Esophagus muscularis mucosa (tissue), 4 donors: ENCODE data around the gene GREM1. TPM values are rescaled to one million over a fixed set of nuclear protein-coding genes. Genes with fewer than 3 reads are reported as not detected.

Experiments used
- DNase-seq: peaks from one replicate; pipeline ENCODE4 v3.0.0-alpha.2; 2017; ENCODE audit errors: extremely low spot score
- H3K27ac ChIP-seq, 4 donors: fragments of 200-600 bp; sonication (generic); replicated peaks in 1 of 4; 1 replicate in 3 of 4; 2 replicates in 1 of 4; pipeline ENCODE4 v1.5.1; 2016 to 2019; ENCODE audit warnings: mild to moderate bottlenecking in 1 of 4
- H3K27me3 ChIP-seq, 4 donors: fragments of 200-600 bp; sonication (generic); one replicate each; pipeline versions ENCODE4 v1.5.1 to v1.6.0; 2016 to 2019
- H3K36me3 ChIP-seq, 4 donors: fragments of 200-600 bp; sonication (generic); one replicate each; pipeline ENCODE4 v1.5.1; 2016 to 2019
- H3K4me1 ChIP-seq, 4 donors: fragments of 200-600 bp; sonication (generic); one replicate each; pipeline ENCODE4 v1.5.1; 2016 to 2019
- H3K4me3 ChIP-seq, 4 donors: fragments of 200-600 bp; sonication (generic); 1 replicate in 2 of 4; 2 replicates in 2 of 4; pipeline ENCODE4 v1.5.1; 2016 to 2019; ENCODE audit warnings: mild to moderate bottlenecking in 4 of 4, moderate library complexity in 1 of 4
- H3K9me3 ChIP-seq, 4 donors: fragments of 200-600 bp; sonication (generic); 1 replicate in 3 of 4; 2 replicates in 1 of 4; pipeline ENCODE4 v1.5.1; 2016 to 2019
- EP300 ChIP-seq: sonication (generic); formaldehyde crosslinking; IDR thresholded peaks from one replicate; pipeline ENCODE4 v1.6.1; 2017; ENCODE audit warnings: antibody characterized with exemption
- POLR2A ChIP-seq: fragments of 450-650 bp; IDR thresholded peaks from one replicate; pipeline ENCODE4 v1.6.1; 2017; ENCODE audit warnings: antibody characterized with exemption, moderate library complexity, mild to moderate bottlenecking, low read depth
- POLR2AphosphoS5 ChIP-seq, 2 donors: sonication (generic); formaldehyde crosslinking; IDR thresholded peaks; one replicate each; pipeline ENCODE4 v1.6.1; 2017; ENCODE audit warnings: antibody characterized with exemption in 2 of 2
- WGBS: methylation state at CpG from one replicate; pipeline ENCODE4 v1.1.5; 2018; 5-methylcytosine and 5-hydroxymethylcytosine counted together
- intact Hi-C: fragments of 100-400 bp; cut with DNase I; formaldehyde crosslinking; loops from one replicate; pipeline ENCODE4 v1.15.1; 2023
- total RNA-seq, 4 donors: library from RNA; depleted of rRNA; stranded (reverse); fragments of >200 nt; gene quantifications; one replicate each; pipeline versions ENCODE4 v1.1.0 to v1.2.1, GENCODE V29; 2016
- TF ChIP-seq, protein P1 (sequence below), 3 experiments: fragments of 200-600 bp in 2 of 3; fragments of 450-650 bp in 1 of 3; sonication (generic) in 2 of 3; IDR thresholded peaks; one replicate each; pipeline ENCODE4 v1.5.1; 2017 to 2019; ENCODE audit warnings: antibody characterized with exemption in 3 of 3, mild to moderate bottlenecking in 2 of 3, moderate library complexity in 1 of 3

Gene GREM1
- total RNA-seq, 4 donors from 2014 or later = 8.6 to 46.1 (median 37.0) TPM

DNA sequence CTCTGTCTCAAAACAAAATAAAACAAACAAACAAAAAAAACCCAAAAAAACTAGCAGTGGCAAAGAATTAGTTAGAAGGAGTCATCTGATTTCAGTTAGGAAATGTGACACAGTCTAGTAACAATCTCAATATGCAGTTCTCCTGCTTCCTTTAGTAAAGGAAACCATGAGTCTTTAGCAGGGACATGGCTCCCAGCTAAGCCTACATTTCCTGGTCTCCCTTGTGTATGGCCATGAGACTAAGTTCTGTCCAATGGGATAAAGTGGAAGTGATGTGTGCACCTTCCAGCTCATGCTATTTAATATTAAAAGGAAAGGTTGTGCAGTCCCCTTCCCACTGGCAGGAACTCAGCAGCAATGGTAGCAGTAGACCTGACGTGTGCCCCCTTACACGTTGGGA lies 74.6 kb downstream of the GREM1 start:
- WGBS = 79% methylated on average over 2 of the region's 2 CpGs
- intact Hi-C loops = no loop called here
- no peak for DNase-seq
- Histone ChIP-seq H3K4me1 (peaks cover 0 to 14% (median 5%) of the 10 kb centered on the region in 4 donors), H3K4me3 (no peak overlapping the region), H3K27ac (no peak overlapping the region), H3K36me3 (no peaks in the 10 kb centered on the region), H3K27me3 (no peaks in the 10 kb centered on the region), H3K9me3 (no peaks in the 10 kb centered on the region)
- no peak for TF ChIP-seq POLR2A
- no peak for TF ChIP-seq EP300
- TF ChIP-seq, protein P1, sequence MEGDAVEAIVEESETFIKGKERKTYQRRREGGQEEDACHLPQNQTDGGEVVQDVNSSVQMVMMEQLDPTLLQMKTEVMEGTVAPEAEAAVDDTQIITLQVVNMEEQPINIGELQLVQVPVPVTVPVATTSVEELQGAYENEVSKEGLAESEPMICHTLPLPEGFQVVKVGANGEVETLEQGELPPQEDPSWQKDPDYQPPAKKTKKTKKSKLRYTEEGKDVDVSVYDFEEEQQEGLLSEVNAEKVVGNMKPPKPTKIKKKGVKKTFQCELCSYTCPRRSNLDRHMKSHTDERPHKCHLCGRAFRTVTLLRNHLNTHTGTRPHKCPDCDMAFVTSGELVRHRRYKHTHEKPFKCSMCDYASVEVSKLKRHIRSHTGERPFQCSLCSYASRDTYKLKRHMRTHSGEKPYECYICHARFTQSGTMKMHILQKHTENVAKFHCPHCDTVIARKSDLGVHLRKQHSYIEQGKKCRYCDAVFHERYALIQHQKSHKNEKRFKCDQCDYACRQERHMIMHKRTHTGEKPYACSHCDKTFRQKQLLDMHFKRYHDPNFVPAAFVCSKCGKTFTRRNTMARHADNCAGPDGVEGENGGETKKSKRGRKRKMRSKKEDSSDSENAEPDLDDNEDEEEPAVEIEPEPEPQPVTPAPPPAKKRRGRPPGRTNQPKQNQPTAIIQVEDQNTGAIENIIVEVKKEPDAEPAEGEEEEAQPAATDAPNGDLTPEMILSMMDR (IDR thresholded peaks at IDR 0.05) = no peak
- no peak for TF ChIP-seq POLR2AphosphoS5 (IDR thresholded peaks at IDR 0.05)

Other genes with a start within 250 kb of the GREM1 start
- gene GOLGA8N, start 124.5 kb upstream of the GREM1 start, total RNA-seq = 1 to 10 TPM; 5.0 to 7.9 (median 6.1) TPM
- gene ARHGAP11A, start 102.5 kb upstream of the GREM1 start, total RNA-seq = 1 to 10 TPM in 1 of 4 donors, under 1 TPM in 3; 0.78 to 1.3 (median 0.91) TPM
- 1 to 10 TPM; 1.2 to 6.6 (median 2.9) TPM for gene SCG5, start 76.3 kb upstream of the GREM1 start, total RNA-seq